Caki2 (cell line): ENCODE results near the gene ARHGAP30. TPM values are rescaled to one million over a fixed set of nuclear protein-coding genes. Genes with fewer than 3 reads are reported as not detected.
"Not testable (repeated sequence)": the region's sequence is repeated elsewhere in the genome, so short reads cannot be mapped to it uniquely, and the experiment has no call there.

ENCODE experiments used
- DNase-seq: peaks from one replicate; pipeline ENCODE4 v3.0.0-alpha.2; 2015; ENCODE audit warnings: low read depth
- in situ Hi-C: cut with HindIII; loops from 2 replicates; pipeline ENCODE4 v1.10.0; 2016; ENCODE audit warnings: low sequenced_read_pairs, low pct_unique_long_range_greater_than_20kb, mixed read lengths
- total RNA-seq: library from RNA; depleted of rRNA; stranded (reverse); fragments of >200 nt; shearing (Covaris generic); gene quantifications from 2 replicates; pipeline ENCODE4 v1.2.3, GENCODE V29; 2014; ENCODE audit warnings: low replicate concordance

The ARHGAP30 gene
- total RNA-seq, 1 experiment from 2014 or later: not detected

GRCh38 chr1:161076410-161076809, 6.7 kb upstream of the ARHGAP30 start:
- in situ Hi-C loops: no loop called here
- no peak for DNase-seq

DNA sequence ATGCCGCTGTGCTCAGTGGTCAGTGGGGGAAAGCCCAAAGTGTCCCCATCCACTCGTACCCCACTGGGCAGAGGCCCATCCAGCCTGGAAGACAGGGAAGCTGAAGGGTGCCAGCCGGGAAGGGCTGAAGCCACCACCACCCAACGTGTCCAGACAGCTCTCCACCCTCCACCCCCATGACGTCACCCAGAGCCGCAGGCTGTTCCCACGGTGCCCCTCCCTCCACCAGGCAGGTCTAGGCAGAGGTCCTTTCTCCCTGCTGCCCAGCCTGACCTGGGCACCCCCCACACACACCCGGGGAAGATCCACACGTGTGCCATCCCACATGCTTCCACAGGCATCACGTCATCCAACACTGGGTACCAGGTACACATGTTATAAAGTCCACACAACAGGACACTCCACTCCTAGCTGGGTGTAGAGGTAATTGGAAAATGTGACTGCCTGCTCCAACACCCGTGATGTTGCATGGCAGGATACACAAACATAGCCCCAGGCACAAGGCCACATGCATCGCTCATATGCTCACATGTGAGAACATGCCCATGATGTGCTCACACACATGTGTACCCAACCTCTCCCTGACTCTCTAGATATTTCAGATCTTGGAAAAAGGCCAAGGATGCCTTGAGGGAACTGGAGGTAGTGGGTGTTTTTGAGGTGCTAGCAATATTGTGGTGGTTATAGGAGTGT, 5.1 kb upstream of the ARHGAP30 start:
- no peak for DNase-seq
- in situ Hi-C loops: no loop called here

DNA sequence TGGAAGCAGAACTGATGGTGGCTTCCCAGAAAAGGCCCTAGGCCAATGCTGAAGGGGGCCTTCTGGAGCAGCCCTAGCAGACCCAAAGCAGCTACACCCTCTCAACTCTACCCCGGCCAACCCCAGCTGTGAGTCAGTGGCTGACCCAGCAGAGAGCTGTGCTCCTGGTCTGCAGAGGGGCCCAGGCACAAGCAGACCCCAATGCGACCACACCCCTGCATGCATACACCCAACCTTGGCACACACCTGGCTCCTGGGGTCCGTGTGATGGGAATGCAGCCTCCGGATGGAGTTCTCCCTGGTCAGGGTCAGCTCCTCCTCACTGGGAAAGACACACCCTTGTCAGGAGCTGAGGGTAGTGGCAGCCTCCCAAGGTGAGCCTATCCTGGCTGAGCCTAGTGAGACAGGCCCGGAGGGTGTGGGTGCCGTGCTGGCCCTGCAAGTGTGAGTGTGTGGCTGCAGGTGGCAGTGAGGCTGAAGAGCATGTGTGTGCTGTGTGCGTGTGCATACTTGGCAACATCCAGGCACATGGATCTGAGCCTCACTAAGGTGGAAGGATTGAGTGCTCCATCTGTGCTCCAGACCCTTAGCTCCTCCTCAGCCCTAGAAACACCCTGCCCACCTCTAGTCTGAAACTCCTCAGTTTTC, 3.9 kb upstream of the ARHGAP30 start:
- in situ Hi-C loops: no loop called here
- no peak for DNase-seq

GRCh38 chr1:161072751-161073449, 3.2 kb upstream of the ARHGAP30 start:
- in situ Hi-C loops: no loop called here
- DNase-seq: no peak

GRCh38 chr1:161071886-161072371, 2.2 kb upstream of the ARHGAP30 start:
- in situ Hi-C loops: no loop called here
- DNase-seq: no peak

DNA sequence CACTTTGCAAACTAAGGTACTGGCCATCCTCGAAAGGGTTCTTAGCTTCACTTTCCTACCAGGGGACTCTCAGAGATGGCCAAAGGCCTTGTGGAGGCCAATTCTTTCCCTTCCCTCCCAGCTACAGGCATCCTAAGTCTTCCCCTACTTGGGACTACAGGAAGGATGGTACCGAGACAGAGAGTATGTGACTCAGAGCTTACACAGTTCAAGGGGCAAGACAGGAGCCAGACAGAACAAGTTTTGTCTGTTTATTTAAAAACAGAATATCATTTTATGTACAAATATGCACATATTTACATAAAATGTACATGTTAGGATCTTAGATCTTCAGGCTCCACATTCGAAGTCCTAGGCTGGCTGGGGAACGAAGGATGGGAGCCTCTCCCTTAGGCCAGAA, 1.1 kb upstream of the ARHGAP30 start:
- no peak for DNase-seq
- in situ Hi-C loops: no loop called here

- DNase-seq: no peak
- in situ Hi-C loops: no loop called here
Observed at GRCh38 chr1:161069241-161069640, 450 bp downstream of the ARHGAP30 start.

- DNase-seq: no peak
- in situ Hi-C loops: no loop called here
Observed at GRCh38 chr1:161068306-161069234, 1.1 kb downstream of the ARHGAP30 start.

- in situ Hi-C loops: no loop called here
Observed at GRCh38 chr1:161066694-161067093, 3.0 kb downstream of the ARHGAP30 start.

DNA sequence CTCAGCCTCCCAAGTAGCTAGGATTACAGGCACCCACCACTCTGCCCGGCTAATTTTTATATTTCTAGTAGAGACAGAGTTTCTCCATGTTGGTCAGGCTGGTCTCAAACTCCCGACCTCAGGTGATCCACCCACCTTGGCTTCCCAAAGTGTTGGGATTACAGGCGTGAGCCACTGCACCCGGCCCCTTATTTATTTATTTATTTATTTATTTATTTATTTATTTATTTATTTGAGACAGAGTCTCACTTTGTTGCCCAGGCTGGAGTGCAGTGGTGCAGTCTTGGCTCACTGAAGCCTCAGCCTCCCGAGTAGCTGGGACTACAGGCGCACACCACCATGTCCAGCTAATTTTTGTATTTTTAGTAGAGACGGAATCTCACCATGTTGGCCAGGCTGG, 4.0 kb downstream of the ARHGAP30 start:
- DNase-seq, in situ Hi-C loops: not testable (repeated sequence)

More at GRCh38 chr1:161066694-161067093, 3.0 kb downstream of the ARHGAP30 start:
- no peak for DNase-seq

DNA sequence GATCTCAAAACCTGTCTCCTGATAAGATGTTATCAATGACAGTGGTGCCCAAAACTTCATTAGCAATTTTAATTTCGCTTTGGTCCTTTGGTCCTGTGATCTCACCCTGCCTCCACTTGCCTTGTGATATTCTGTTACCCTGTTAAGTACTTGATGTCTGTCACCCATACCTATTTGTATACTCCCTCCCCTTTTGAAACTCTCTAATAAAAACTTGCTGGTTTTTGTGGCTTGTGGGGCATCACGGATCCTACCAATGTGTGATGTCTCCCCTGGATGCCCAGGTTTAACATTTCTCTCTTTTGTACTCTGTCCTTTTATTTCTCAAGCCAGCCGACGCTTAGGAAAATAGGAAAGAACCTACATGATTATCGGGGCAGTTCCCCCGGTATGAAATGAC, 5.8 kb downstream of the ARHGAP30 start:
- in situ Hi-C loops, DNase-seq: not testable (repeated sequence)

DNA sequence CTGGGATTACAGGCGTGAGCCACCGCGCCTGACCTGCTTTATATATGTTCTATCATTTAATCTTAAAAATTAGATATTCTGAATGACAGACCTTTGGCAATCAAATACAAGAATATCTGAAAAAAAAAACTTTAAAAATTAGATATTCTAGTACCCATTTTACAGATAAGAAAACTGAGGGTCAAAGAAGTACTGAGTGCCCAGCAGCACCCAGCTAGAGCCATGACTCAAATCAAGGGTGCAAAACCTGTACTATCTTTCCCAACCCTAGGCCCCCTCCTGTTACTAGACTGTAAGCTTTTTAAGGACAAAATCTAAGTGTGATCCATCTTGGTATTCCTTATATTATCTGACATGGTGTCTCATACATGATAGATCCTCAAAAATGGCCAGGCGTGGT, 8.3 kb downstream of the ARHGAP30 start:
- DNase-seq: no peak
- in situ Hi-C loops: no loop called here

DNA sequence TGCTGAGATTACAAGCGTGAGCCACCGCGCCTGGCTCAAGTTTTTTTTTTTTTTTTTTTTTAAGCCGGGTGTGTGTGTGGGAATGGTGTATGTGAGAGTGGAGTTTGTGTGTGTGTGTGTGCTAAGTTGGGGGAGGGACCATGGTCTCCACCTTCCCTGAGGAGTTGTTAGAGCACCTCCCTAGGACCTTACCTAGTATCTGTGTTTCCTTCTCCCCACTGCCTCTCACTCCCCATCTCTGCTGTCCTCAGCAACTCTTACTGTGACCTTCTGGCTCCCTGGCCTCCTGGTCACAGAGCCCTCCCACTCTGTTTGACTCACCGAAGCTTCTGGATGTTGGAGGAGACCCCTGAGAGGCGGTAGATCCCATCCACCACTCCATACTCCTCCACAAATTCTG, 10.4 kb downstream of the ARHGAP30 start:
- no peak for DNase-seq
- in situ Hi-C loops: no loop called here

GRCh38 chr1:161054805-161055204, 14.9 kb downstream of the ARHGAP30 start:
- in situ Hi-C loops: no loop called here
- no peak for DNase-seq

GRCh38 chr1:161054232-161054631, 15.5 kb downstream of the ARHGAP30 start:
- DNase-seq: no peak
- in situ Hi-C loops: no loop called here

DNA sequence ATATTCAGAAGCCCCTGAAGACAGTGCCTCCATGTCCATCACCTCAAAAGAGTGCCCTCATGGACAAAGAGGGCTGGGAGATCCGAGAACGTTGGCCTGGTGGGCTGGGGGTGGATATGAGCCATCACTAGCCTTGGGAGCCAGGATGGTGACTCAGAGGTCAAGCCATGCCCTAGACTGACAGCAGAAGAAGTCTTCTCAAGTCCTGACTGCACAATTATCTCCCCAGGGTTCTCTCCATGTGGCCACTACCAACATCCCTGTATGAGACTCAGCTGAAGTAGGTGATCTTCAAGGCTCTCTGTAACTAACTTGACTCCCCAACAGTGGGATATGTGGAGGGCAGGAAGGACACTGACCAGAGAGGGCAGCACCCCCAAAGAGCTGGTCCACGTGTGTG, 16.8 kb downstream of the ARHGAP30 start:
- in situ Hi-C loops: no loop called here
- DNase-seq: no peak

DNA sequence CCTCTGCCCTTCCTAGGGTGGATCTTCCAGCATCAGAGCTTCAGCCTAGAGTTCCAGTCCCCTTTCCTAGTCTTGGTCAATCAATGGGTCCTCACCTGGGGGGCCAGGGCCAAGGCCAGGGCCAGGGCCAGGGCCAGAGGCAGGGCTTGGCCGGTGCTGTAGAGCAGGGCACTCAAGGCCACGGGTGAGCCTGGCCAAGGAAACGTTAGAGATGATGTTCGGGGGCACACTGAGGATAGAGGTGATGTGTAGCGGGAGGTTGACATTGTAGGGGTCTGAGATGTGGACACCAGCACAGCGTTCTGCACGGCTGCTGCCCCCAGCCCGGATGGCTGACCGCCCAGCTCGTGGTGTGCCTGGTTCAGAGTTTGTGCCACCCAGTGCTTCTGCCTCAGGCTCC, 18.5 kb downstream of the ARHGAP30 start:
- in situ Hi-C loops: no loop called here
- no peak for DNase-seq
